A549 (cell line): ENCODE data around the gene TGFBR2.
"Not testable (repeated sequence)": the region's sequence is repeated elsewhere in the genome, so short reads cannot be mapped to it uniquely, and the experiment has no call there.

Source experiments
- EHMT2 ChIP-seq: fragments of 200-600 bp; sonication (generic); IDR thresholded peaks from 2 replicates; pipeline ENCODE4 v1.6.1; 2016; ENCODE audit warnings: antibody characterized with exemption, low read depth, mild to moderate bottlenecking, moderate library complexity
- SREBF2 ChIP-seq: fragments of 450-650 bp; IDR thresholded peaks from 2 replicates; pipeline ENCODE4 v1.6.1; 2014; ENCODE audit warnings: mild to moderate bottlenecking, moderate library complexity

- not testable (repeated sequence) for TF ChIP-seq SREBF2, EHMT2
Observed at GRCh38 chr3:30669360-30669934, 63.0 kb downstream of the TGFBR2 start.
